ENCODE measurements around the gene STIM1.

Gene STIM1

DNA sequence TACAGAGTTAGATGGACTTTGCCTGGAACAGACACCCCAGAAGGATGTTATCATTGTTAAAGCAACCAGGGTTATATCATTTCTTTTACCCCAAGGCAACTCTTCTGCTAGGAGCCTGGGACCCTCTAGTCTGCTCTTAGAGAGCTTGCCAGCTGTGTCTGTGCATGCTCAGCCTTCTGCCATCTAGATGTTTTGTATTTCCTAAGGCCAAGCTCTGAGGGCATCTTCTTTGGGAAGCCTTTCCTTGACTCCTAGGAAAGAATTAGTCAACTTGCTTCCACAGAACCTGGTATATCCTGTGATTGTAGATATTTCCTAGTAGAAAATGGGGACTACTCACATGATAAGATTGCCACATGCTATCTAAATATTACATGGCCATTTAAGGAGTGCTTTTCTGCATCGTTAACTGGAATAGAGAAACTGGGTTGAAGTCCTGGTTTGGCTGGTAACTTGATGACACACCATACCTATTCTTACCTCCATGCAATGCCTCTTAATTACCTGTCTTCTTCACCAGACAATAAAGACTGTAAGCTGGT lies 87.6 kb downstream of the STIM1 start:
- CTCF ChIA-PET: interaction anchor here (0.7 to 1.7 kb wide), 4 partner anchors 10 to 130 kb away, joined by 3 to 8 read pairs (median 3); partner anchors contain the start of gene STIM1
- TF ChIP-seq, protein P1, sequence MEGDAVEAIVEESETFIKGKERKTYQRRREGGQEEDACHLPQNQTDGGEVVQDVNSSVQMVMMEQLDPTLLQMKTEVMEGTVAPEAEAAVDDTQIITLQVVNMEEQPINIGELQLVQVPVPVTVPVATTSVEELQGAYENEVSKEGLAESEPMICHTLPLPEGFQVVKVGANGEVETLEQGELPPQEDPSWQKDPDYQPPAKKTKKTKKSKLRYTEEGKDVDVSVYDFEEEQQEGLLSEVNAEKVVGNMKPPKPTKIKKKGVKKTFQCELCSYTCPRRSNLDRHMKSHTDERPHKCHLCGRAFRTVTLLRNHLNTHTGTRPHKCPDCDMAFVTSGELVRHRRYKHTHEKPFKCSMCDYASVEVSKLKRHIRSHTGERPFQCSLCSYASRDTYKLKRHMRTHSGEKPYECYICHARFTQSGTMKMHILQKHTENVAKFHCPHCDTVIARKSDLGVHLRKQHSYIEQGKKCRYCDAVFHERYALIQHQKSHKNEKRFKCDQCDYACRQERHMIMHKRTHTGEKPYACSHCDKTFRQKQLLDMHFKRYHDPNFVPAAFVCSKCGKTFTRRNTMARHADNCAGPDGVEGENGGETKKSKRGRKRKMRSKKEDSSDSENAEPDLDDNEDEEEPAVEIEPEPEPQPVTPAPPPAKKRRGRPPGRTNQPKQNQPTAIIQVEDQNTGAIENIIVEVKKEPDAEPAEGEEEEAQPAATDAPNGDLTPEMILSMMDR (IDR thresholded peaks at IDR 0.05; ENCODE audit: insufficient read depth, low read length, missing control alignments): no peak

DNA sequence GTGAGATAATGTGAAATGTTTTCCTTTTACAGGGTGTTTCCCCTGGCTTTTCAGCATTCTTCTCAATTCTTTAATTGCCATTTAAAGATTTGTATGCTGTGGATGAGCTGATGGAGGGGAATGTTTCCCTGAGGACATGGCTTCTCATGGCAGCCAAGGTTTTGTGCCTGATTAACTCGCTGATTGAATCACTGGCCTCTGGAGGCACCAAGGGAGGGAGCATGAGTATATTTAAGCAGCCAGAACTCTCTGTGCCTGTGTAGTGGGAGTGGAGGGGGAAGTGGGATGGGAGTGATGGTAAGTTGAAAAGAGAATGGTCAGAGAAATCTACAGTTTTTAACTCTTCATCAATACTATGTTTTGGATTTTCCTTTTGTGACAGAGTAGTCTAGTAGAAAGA lies 88.7 kb downstream of the STIM1 start:
- no peak overlapping the region for H3K4me3 ChIP-seq (ENCODE audit: low read depth, low read length)
- TF ChIP-seq, protein P1 (IDR thresholded peaks at IDR 0.05; ENCODE audit: insufficient read depth, low read length, missing control alignments): no peak
- POLR2A ChIA-PET: interaction anchor here (0.6 to 0.9 kb wide), 2 partner anchors 89 to 116 kb away, joined by 3 read pairs; partner anchors contain the start of gene STIM1
- CTCF ChIA-PET: interaction anchor here (1.4 to 1.6 kb wide), 3 partner anchors 14 to 129 kb away, joined by 3 to 6 read pairs (median 5); partner anchors contain the start of gene STIM1
- no peak for DNase-seq (ENCODE audit: low read depth, low spot score)

More for the DNA sequence above, 87.6 kb downstream of the STIM1 start:
- POLR2A ChIA-PET: no interaction called here
- no peak for DNase-seq (ENCODE audit: low read depth, low spot score)
- no peak overlapping the region for H3K4me3 ChIP-seq (ENCODE audit: low read depth, low read length)

DNA sequence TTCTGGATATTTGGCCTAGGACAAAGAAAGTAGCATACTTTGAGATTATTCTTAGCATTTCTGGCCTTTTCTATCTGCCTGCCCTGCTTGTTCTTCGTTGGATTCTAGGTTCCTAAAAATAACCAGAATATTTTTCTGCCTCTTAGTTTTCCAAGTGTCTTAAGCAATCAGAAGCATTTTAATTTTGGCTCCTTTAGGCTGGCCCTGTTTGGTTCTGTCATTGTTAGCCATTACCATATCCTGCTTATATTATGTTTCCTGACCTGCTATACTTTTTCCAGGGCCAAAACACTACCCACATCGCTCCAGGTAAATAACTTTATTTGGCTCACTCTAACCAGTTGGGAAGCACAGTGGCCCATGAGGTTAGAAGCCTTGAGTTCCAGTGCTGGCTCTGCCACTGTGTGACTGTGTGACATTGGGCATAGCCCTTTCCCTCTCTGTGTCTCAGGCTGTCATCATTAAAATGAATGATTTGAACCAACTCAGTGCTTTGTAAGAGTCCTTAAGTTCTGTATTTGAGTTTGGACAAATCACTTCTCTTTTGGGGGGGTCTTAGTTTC lies 91.1 kb downstream of the STIM1 start:
- CTCF ChIA-PET: interaction anchor here (0.8 to 1.2 kb wide), 2 partner anchors 20 to 92 kb away, joined by 3 to 4 read pairs; partner anchors contain the start of gene STIM1
- DNase-seq (ENCODE audit: low read depth, low spot score): no peak
- POLR2A ChIA-PET: no interaction called here
- TF ChIP-seq, protein P1 (IDR thresholded peaks at IDR 0.05; ENCODE audit: insufficient read depth, low read length, missing control alignments): no peak
- no peak overlapping the region for H3K4me3 ChIP-seq (ENCODE audit: low read depth, low read length)

DNA sequence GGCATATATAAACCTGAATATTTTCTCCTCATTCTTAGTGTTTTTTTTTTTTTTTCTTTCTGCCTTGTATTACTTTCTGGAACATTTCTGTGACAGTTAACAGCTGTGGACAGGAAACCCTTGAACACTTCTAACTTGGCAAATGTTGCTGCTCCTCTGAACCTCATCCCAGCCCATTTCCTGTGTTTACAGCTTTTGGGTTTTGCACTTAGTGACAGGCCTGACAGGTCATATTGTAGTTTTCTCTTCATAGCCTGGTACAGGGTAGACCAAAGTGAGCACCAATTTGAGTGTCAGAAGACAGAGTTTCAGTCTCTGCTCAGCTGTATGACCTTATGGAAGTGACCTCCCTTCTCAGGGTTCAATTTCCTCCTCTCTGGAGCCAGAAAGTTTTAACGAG lies 91.6 kb downstream of the STIM1 start:
- POLR2A ChIA-PET: no interaction called here
- TF ChIP-seq, protein P1 (IDR thresholded peaks at IDR 0.05; ENCODE audit: insufficient read depth, low read length, missing control alignments): no peak
- H3K4me3 ChIP-seq (ENCODE audit: low read depth, low read length): no peak overlapping the region
- no peak for DNase-seq (ENCODE audit: low read depth, low spot score)
- CTCF ChIA-PET: interaction anchor here (0.8 to 1.2 kb wide), 2 partner anchors 20 to 92 kb away, joined by 3 to 4 read pairs; partner anchors contain the start of gene STIM1

DNA sequence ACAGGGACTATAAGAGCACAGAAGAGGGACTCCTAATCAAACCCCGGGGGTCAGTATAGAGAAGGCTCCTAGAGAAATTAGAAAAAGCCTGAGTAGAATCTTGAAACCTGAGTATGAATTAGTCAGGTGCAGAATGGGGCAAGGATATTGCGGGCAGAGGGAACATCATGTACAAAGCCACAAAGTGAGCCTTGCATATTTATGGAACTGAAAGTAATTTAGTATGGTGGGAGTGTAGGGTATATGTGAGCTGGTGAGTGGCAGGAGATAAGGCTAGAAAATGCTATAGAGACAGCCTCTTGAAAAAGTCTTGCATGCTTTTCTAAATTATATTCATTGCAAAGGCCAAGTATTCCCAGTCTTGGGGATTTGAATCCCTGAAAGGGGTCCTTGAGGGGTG lies 93.7 kb downstream of the STIM1 start:
- POLR2A ChIA-PET: no interaction called here
- TF ChIP-seq, protein P1 (IDR thresholded peaks at IDR 0.05; ENCODE audit: insufficient read depth, low read length, missing control alignments): no peak
- no peak for DNase-seq (ENCODE audit: low read depth, low spot score)
- CTCF ChIA-PET: interaction anchor here (0.8 to 2.2 kb wide), 3 partner anchors 10 to 99 kb away, joined by 3 to 7 read pairs (median 5); partner anchors contain the start of gene STIM1
- H3K4me3 ChIP-seq (ENCODE audit: low read depth, low read length): no peak overlapping the region

DNA sequence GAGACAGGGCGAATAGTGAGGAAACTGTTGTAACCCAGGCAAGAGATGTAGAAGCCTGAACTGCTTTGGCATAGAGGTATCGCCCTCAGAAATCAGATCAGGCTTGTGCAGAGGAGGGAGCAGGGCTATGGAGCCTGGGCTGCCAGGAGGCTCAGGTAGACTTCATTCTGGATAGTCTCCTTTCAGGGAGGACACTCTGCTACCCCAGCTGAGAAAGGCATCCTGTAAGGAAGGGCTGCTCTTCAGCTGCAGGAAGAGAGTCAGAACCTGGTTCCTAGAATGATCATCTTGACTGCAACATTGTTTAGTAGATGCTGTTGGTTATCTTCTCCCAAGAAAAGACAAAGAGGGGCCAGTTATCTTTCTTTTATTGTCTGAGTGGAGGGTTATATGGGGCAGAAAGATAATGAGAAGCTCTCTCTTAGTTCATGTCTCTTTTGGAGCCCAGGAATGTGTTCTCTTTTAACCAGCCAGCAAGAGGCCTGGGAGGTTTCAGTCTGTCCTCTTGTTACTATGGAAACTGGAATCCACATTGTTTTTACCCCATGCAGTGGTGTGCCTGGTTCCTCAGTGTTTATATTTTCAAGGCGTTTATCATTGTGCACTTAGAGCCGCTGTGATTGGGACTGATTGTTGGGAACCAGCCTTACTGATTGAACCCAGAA lies 95.7 kb downstream of the STIM1 start:
- ChIA-PET CTCF (interaction anchor here (1.1 to 2.2 kb wide), 4 partner anchors 91 to 122 kb away, joined by 3 to 7 read pairs (median 4); partner anchors contain the start of gene STIM1), POLR2A (no interaction called here)
- H3K4me3 ChIP-seq (ENCODE audit: low read depth, low read length): no peak overlapping the region
- TF ChIP-seq, protein P1 (IDR thresholded peaks at IDR 0.05; ENCODE audit: insufficient read depth, low read length, missing control alignments): no peak
- peak; percentile 72 for DNase-seq (ENCODE audit: low read depth, low spot score)
